Tibial artery (tissue), 4 donors: ENCODE results near the gene CPA3.

Experiments used
- DNase-seq, 2 donors: peaks; one replicate each; pipeline ENCODE4 v3.0.0-alpha.2; 2019
- H3K27ac ChIP-seq, 2 donors: fragments of 200-600 bp; sonication (generic) in 1 of 2; 1 replicate in 1 of 2; 2 replicates in 1 of 2; pipeline ENCODE4 v1.5.1; 2018 to 2019; ENCODE audit warnings: mild to moderate bottlenecking in 1 of 2
- H3K27me3 ChIP-seq, 2 donors: fragments of 200-600 bp; sonication (generic) in 1 of 2; one replicate each; pipeline versions ENCODE4 v1.5.1 to v1.6.0; 2016 to 2019
- H3K36me3 ChIP-seq, 3 donors: fragments of 200-600 bp; sonication (generic) in 2 of 3; one replicate each; pipeline ENCODE4 v1.5.1; 2016 to 2019; ENCODE audit warnings: mild to moderate bottlenecking in 2 of 3
- H3K4me1 ChIP-seq, 4 donors: fragments of 200-600 bp; sonication (generic) in 2 of 4; 1 replicate in 3 of 4; 2 replicates in 1 of 4; pipeline ENCODE4 v1.5.1; 2016 to 2019
- H3K4me3 ChIP-seq, 2 donors: fragments of 200-600 bp; sonication (generic) in 1 of 2; 1 replicate in 1 of 2; 2 replicates in 1 of 2; pipeline ENCODE4 v1.5.1; 2018 to 2019; ENCODE audit warnings: mild to moderate bottlenecking in 2 of 2
- H3K9me3 ChIP-seq, 3 donors: fragments of 200-600 bp; sonication (generic) in 1 of 3; one replicate each; pipeline ENCODE4 v1.5.1; 2016 to 2019
- intact Hi-C: fragments of 100-400 bp; cut with DNase I; formaldehyde crosslinking; loops from one replicate; pipeline ENCODE4 v1.15.0; 2023; ENCODE audit warnings: low total_unique reads
- TF ChIP-seq, protein P1 (sequence below), 2 experiments: fragments of 200-600 bp in 1 of 2; fragments of 450-650 bp in 1 of 2; IDR thresholded peaks; one replicate each; pipeline ENCODE4 v1.5.1; 2017 to 2019; ENCODE audit warnings: antibody characterized with exemption in 2 of 2, mild to moderate bottlenecking in 1 of 2, moderate library complexity in 1 of 2

CPA3 gene

DNA sequence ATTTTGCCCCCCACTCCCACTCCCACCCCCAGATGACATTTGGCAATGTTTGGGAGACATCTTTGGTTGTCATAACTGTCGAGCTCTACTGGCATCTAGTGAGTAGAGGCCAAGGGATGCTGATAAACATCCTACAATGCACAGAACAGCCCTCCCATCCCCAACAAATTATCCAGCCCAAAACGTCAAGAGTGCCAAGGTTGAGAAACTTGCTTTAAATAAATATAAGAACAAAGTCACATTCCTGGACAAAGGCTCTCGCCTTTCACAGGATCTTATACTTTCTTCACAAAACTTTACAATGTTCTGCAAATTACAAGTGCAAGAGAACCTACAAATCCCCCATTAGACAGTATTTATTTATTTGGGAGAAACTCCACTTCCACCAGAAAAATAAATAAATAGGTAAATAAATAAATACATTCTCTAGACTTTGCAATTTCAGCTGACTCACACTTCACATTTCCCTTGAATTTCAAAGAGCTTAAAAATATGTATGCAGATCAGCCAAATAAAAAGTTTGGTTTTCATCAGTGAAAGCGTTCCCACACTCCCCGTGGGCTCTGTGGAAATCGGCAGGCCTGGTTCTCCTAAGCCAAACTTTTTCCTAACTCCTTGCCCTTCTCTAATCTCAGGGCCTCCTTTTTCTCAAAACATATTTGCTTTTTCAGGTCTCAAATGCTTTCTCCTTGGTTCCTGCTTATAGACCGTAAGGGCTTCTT is 12.7 kb upstream of the CPA3 start:
- Histone ChIP-seq H3K27ac (no peak overlapping the region), H3K9me3 (no peaks in the 10 kb centered on the region), H3K27me3 (no peaks in the 10 kb centered on the region), H3K4me3 (no peak overlapping the region), H3K4me1 (no peaks in the 10 kb centered on the region), H3K36me3 (no peaks in the 10 kb centered on the region)
- intact Hi-C loops, result loop anchor here (10.0 kb wide), 1 partner anchor 422 kb away; no protein-coding TSS in a partner anchor
- TF ChIP-seq, protein P1, sequence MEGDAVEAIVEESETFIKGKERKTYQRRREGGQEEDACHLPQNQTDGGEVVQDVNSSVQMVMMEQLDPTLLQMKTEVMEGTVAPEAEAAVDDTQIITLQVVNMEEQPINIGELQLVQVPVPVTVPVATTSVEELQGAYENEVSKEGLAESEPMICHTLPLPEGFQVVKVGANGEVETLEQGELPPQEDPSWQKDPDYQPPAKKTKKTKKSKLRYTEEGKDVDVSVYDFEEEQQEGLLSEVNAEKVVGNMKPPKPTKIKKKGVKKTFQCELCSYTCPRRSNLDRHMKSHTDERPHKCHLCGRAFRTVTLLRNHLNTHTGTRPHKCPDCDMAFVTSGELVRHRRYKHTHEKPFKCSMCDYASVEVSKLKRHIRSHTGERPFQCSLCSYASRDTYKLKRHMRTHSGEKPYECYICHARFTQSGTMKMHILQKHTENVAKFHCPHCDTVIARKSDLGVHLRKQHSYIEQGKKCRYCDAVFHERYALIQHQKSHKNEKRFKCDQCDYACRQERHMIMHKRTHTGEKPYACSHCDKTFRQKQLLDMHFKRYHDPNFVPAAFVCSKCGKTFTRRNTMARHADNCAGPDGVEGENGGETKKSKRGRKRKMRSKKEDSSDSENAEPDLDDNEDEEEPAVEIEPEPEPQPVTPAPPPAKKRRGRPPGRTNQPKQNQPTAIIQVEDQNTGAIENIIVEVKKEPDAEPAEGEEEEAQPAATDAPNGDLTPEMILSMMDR (IDR thresholded peaks at IDR 0.05), result no peak
- no peak for DNase-seq

DNA sequence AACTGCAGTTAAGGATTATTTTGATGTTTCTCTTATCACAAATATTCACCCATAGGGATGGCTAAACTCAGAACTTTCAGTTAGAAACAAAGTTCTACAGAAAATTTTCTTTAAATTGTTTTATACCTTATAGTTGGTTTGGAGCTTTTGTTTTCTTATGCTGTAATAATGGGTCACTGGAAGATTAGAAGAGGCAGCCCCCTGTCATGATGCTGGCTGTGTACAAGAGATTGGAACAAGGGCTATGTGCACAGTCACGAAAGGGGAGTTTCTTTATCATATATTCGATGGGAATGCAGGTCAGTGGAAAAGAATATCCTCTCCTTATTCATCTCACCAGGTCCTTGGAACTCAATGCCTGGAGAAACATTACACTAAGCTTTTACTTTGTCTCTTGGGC is 12.0 kb upstream of the CPA3 start:
- Histone ChIP-seq H3K27ac (no peak overlapping the region), H3K27me3 (no peaks in the 10 kb centered on the region), H3K4me3 (no peak overlapping the region), H3K4me1 (no peaks in the 10 kb centered on the region), H3K9me3 (no peaks in the 10 kb centered on the region), H3K36me3 (no peaks in the 10 kb centered on the region)
- TF ChIP-seq, protein P1 (IDR thresholded peaks at IDR 0.05), result no peak
- DNase-seq, result no peak
- intact Hi-C loops, result loop anchor here (10.0 kb wide), 1 partner anchor 422 kb away; no protein-coding TSS in a partner anchor

DNA sequence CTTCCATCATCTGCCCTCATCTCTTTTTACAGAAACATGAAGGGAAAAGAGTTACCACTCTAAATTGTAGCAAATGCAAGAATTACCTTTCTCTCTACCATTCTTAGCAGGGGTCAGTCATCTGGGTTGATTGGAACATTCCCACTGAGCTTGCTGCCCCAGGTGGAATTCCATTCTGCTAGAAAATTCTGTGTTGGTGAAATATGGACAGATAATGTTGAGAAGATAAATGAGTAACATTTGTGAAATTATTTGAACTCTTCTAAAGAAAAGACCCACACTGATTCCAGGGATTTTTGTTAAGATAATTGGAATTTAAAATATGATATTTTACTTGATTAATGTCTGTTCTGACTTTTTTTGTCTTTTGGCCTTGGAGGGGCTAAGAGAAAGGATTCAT is 11.0 kb upstream of the CPA3 start:
- TF ChIP-seq, protein P1 (IDR thresholded peaks at IDR 0.05), result no peak
- no peaks in the 10 kb centered on the region for H3K27me3 ChIP-seq
- intact Hi-C loops, result loop anchor here (10.0 kb wide), 1 partner anchor 421 kb away; no protein-coding TSS in a partner anchor
- no peak overlapping the region for H3K27ac ChIP-seq
- no peaks in the 10 kb centered on the region for H3K4me1 ChIP-seq
- no peaks in the 10 kb centered on the region for H3K36me3 ChIP-seq
- H3K4me3 ChIP-seq, result no peak overlapping the region
- no peak for DNase-seq
- H3K9me3 ChIP-seq, result no peaks in the 10 kb centered on the region

DNA sequence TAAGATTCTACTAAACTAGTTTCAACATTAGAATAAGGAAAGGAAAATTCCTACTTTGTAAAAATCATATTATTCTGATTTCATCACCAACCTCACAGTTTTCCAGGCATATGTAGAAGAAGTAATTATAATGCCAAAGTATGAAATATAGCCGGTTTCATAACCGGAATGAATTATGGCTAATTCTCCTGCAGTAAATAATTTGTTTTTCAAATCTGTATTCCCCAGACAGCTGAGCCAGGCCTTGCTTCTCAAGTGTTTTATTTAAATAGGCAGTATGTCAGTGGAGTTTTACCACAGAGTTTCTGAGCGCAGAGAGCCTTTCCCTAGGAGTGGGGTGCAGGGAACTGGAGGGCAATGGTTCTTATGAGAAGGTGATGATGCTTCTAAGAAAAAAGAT is 8.7 kb upstream of the CPA3 start:
- H3K27ac ChIP-seq, result no peak overlapping the region
- no peaks in the 10 kb centered on the region for H3K36me3 ChIP-seq
- DNase-seq, result peak in 1 of 2 donors; percentile 25
- H3K4me3 ChIP-seq, result no peak overlapping the region
- no peaks in the 10 kb centered on the region for H3K9me3 ChIP-seq
- TF ChIP-seq, protein P1 (IDR thresholded peaks at IDR 0.05), result no peak
- intact Hi-C loops, result loop anchor here (10.0 kb wide), 1 partner anchor 418 kb away; no protein-coding TSS in a partner anchor
- H3K27me3 ChIP-seq, result no peaks in the 10 kb centered on the region
- no peaks in the 10 kb centered on the region for H3K4me1 ChIP-seq

DNA sequence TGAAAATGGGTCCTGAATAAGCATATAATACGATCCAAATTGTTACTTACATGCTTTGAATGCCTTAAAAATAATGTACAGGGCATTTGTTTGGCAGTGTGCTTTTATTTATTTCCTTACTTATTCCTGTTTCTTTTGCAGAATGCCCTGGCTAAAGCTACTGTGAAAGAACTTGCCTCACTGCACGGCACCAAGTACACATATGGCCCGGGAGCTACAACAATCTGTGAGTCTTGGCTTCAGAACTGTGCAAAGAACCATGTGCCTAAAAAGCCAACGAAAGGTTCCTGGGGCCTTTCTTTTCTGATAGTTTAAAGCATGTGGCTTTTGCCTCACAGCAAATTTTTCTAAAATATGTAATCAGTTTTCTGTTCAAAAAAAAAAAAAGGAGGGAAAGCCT is 7.8 kb upstream of the CPA3 start:
- H3K36me3 ChIP-seq, result no peaks in the 10 kb centered on the region
- intact Hi-C loops, result loop anchor here (10.0 kb wide), 1 partner anchor 417 kb away; no protein-coding TSS in a partner anchor
- no peaks in the 10 kb centered on the region for H3K4me1 ChIP-seq
- TF ChIP-seq, protein P1 (IDR thresholded peaks at IDR 0.05), result no peak
- no peaks in the 10 kb centered on the region for H3K9me3 ChIP-seq
- H3K4me3 ChIP-seq, result no peak overlapping the region
- no peak overlapping the region for H3K27ac ChIP-seq
- DNase-seq, result no peak
- H3K27me3 ChIP-seq, result no peaks in the 10 kb centered on the region
